ENCODE measurements around the gene ANKRD36B. TPM values are rescaled to one million over a fixed set of nuclear protein-coding genes. Genes with fewer than 3 reads are reported as not detected.

ANKRD36B gene
- total RNA-seq = 18.8 and 32.9 TPM in 2 replicates

DNA sequence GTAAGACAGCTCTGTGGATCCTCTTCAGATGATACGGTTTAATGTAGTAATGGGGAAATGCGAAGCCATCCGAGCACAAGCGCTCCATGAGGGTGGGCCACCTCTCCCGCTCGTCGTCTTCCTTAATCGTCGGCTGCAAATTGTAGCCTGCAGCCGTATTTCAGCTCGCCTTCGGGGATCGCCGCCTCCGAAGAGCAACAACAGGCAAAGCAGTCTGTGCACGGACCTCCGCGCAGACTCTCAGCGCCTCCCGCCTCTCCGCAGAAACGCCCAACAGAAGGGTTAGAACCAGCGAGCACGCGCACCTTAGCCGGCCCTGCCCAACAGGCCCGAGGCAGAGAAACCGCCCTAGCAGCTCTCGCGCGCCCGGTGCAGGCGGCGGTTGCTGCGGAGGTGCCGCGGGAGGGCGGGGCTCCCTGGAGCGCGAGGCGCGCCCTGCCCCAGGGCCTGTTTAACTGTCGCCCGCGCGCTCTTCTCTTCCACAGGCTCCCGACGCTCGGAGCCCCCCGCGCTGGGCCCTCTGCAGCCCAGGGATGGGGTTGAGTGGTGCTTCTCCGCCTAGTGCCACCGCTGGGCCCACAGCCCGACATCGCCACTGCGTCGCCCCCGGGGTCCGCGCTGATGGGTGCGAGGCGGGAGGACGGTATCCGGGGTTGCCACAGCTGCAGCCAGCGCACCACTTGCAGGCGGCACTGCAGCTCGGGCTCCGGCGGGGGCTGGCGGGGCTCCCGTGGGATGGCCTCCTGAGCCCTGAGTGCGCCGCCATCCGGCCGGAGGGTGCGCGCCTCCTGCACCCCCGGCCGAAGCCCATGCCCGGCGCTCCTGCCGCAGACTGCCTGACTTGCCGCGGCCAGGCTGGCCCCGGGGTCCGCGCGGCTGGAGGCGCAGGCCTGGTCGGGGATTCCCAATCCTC lies at the start of gene ANKRD36B:
Gene ANKRD36B (minus strand): TSS at position 280 of the 913 bp plus-strand sequence. CDS start 192 bp downstream, at position 88.

Other genes starting within 250 kb of the ANKRD36B start
- gene COX5B, start 56.2 kb upstream of the ANKRD36B start, total RNA-seq = 125 and 163 TPM in 2 replicates
- gene ACTR1B, start 74.2 kb upstream of the ANKRD36B start, total RNA-seq = 40.3 and 69.9 TPM in 2 replicates
- gene C2orf92, start 79.8 kb upstream of the ANKRD36B start, total RNA-seq = 2.4 and 5.9 TPM in 2 replicates
- 0.43 TPM in 1 of 2 replicates, not detected in the other for gene ZAP70, start 123.7 kb upstream of the ANKRD36B start, total RNA-seq

Data from placental pericyte (primary cell).